H9 (cell line): ENCODE data around the gene EML1. TPM values are rescaled to one million over a fixed set of nuclear protein-coding genes. Genes with fewer than 3 reads are reported as not detected.

Source experiments
- DNase-seq: peaks from one replicate; pipeline ENCODE4 v3.0.0-alpha.2; 2017
- H2AFZ ChIP-seq: one replicate; pipeline ENCODE4 v1.6.1; 2013; ENCODE audit warnings: mild to moderate bottlenecking, low read length, control low read depth, moderate library complexity
- H2AK5ac ChIP-seq: 2 replicates; pipeline ENCODE4 v1.6.1; 2013; ENCODE audit warnings: low read length, control low read depth, mixed read lengths; ENCODE audit not compliant: insufficient read length
- H2BK120ac ChIP-seq: one replicate; pipeline ENCODE4 v1.6.1; 2013; ENCODE audit warnings: low read depth, mild to moderate bottlenecking, low read length, control low read depth, inconsistent platforms; ENCODE audit not compliant: poor library complexity, severe bottlenecking
- H2BK12ac ChIP-seq: 2 replicates; pipeline ENCODE4 v1.6.1; 2013; ENCODE audit warnings: low read length, control low read depth, mixed read lengths, low read depth; ENCODE audit not compliant: insufficient read length
- H2BK15ac ChIP-seq: 2 replicates; pipeline ENCODE4 v1.6.1; 2013; ENCODE audit warnings: low read depth, low read length, control low read depth
- H2BK20ac ChIP-seq: one replicate; pipeline ENCODE4 v1.6.1; 2013; ENCODE audit warnings: low read depth, mild to moderate bottlenecking, low read length, control low read depth, inconsistent platforms; ENCODE audit not compliant: poor library complexity, severe bottlenecking
- H2BK5ac ChIP-seq: 2 replicates; pipeline ENCODE4 v1.6.1; 2013; ENCODE audit warnings: low read length, control low read depth, mixed read lengths; ENCODE audit not compliant: insufficient read length
- H3K14ac ChIP-seq: 2 replicates; pipeline ENCODE4 v1.6.1; 2013; ENCODE audit warnings: low read length, control low read depth; ENCODE audit not compliant: insufficient read depth
- H3K18ac ChIP-seq: 2 replicates; pipeline ENCODE4 v1.6.1; 2013; ENCODE audit warnings: low read depth, mild to moderate bottlenecking, mixed read lengths, low read length, control low read depth; ENCODE audit not compliant: insufficient read length
- H3K23ac ChIP-seq: 2 replicates; pipeline ENCODE4 v1.6.1; 2013; ENCODE audit warnings: low read length, control low read depth, mixed read lengths, low read depth; ENCODE audit not compliant: insufficient read length
- H3K23me2 ChIP-seq: 2 replicates; pipeline ENCODE4 v1.6.1; 2013; ENCODE audit warnings: low read depth, mild to moderate bottlenecking, mixed read lengths, low read length, control low read depth; ENCODE audit not compliant: insufficient read length, poor library complexity, severe bottlenecking
- H3K27ac ChIP-seq: 2 replicates; pipeline ENCODE4 v1.5.1; 2013; ENCODE audit warnings: low read length, control low read depth, mixed read lengths, low read depth; ENCODE audit not compliant: insufficient read length
- H3K27me3 ChIP-seq: 2 replicates; pipeline ENCODE4 v1.6.1; 2013; ENCODE audit warnings: low read length, control low read depth, inconsistent platforms; ENCODE audit not compliant: insufficient read depth
- H3K4ac ChIP-seq: 2 replicates; pipeline ENCODE4 v1.6.1; 2013; ENCODE audit warnings: low read depth, mild to moderate bottlenecking, control low read depth, inconsistent platforms, low read length, moderate library complexity
- H3K4me1 ChIP-seq: 2 replicates; pipeline ENCODE4 v1.6.1; 2013; ENCODE audit warnings: low read length, control low read depth, inconsistent platforms; ENCODE audit not compliant: insufficient read depth
- H3K4me2 ChIP-seq: 2 replicates; pipeline ENCODE4 v1.6.1; 2013; ENCODE audit warnings: low read length, control low read depth, mixed read lengths; ENCODE audit not compliant: insufficient read length, insufficient read depth
- H3K56ac ChIP-seq: 2 replicates; pipeline ENCODE4 v1.6.1; 2013; ENCODE audit warnings: low read depth, mild to moderate bottlenecking, mixed read lengths, low read length, control low read depth; ENCODE audit not compliant: insufficient read length
- H3K79me1 ChIP-seq: 2 replicates; pipeline ENCODE4 v1.6.1; 2013; ENCODE audit warnings: low read depth, mild to moderate bottlenecking, moderate library complexity, low read length, control low read depth, inconsistent platforms; ENCODE audit not compliant: insufficient read depth, poor library complexity, severe bottlenecking
- H3K79me2 ChIP-seq: 2 replicates; pipeline ENCODE4 v1.6.1; 2013; ENCODE audit warnings: low read length, control low read depth, inconsistent platforms; ENCODE audit not compliant: insufficient read depth
- H3K9ac ChIP-seq: 2 replicates; pipeline ENCODE4 v1.6.1; 2013; ENCODE audit warnings: low read length, control low read depth, mixed read lengths; ENCODE audit not compliant: insufficient read length; ENCODE audit errors: extremely low read depth
- H3K9me3 ChIP-seq: one replicate; pipeline ENCODE4 v1.6.1; 2013; ENCODE audit warnings: low read depth, low read length, inconsistent platforms; ENCODE audit not compliant: control insufficient read depth
- H3T11ph ChIP-seq: one replicate; pipeline ENCODE4 v1.6.1; 2013; ENCODE audit warnings: mild to moderate bottlenecking, low read length, control low read depth, inconsistent platforms
- H4K20me1 ChIP-seq: one replicate; pipeline ENCODE4 v1.6.1; 2013; ENCODE audit not compliant: control insufficient read depth, insufficient read length, insufficient read depth
- H4K5ac ChIP-seq: 2 replicates; pipeline ENCODE4 v1.6.1; 2013; ENCODE audit warnings: low read depth, mild to moderate bottlenecking, mixed read lengths, low read length, control low read depth; ENCODE audit not compliant: insufficient read length
- H4K8ac ChIP-seq: replicated peaks from 2 replicates; pipeline ENCODE4 v1.6.1; 2013; ENCODE audit warnings: low read length, control low read depth, mixed read lengths, low read depth; ENCODE audit not compliant: insufficient read length
- H4K91ac ChIP-seq: 2 replicates; pipeline ENCODE4 v1.6.1; 2013; ENCODE audit warnings: low read depth, mild to moderate bottlenecking, moderate library complexity, mixed read lengths, low read length, control low read depth; ENCODE audit not compliant: insufficient read length
- H3K27ac Mint-ChIP-seq, 3 experiments: 2 replicates in 2 of 3; 3 replicates in 1 of 3; pipeline ENCODE4 v1.8.0; 2020 to 2021; ENCODE audit warnings: mixed read lengths in 3 of 3, mild to moderate bottlenecking in 1 of 3, moderate library complexity in 1 of 3
- H3K27me3 Mint-ChIP-seq: 2 replicates; pipeline ENCODE4 v1.8.0; 2021; ENCODE audit warnings: low read depth, mild to moderate bottlenecking, moderate library complexity, mixed read lengths
- H3K36me3 Mint-ChIP-seq, 3 experiments: 2 replicates in 2 of 3; 3 replicates in 1 of 3; pipeline ENCODE4 v1.8.0; 2020 to 2021; ENCODE audit warnings: low read depth in 3 of 3, mixed read lengths in 3 of 3; ENCODE audit not compliant: insufficient read depth in 1 of 3
- H3K4me1 Mint-ChIP-seq, 2 experiments: 2 replicates each; pipeline ENCODE4 v1.8.0; 2020; ENCODE audit warnings: mixed read lengths in 2 of 2
- H3K4me3 Mint-ChIP-seq, 2 experiments: 2 replicates in 1 of 2; 3 replicates in 1 of 2; pipeline ENCODE4 v1.8.0; 2020 to 2021; ENCODE audit warnings: mild to moderate bottlenecking in 2 of 2, mixed read lengths in 2 of 2, moderate library complexity in 1 of 2
- H3K9me3 Mint-ChIP-seq, 2 experiments: 2 replicates in 1 of 2; 3 replicates in 1 of 2; pipeline ENCODE4 v1.8.0; 2020; ENCODE audit warnings: mild to moderate bottlenecking in 2 of 2, mixed read lengths in 2 of 2, moderate library complexity in 1 of 2
- WGBS: extraction: QIAGEN DNeasy Blood & Tissue Kit; methylation state at CpG from one replicate; pipeline ENCODE4 v1.1.7; 2013; ENCODE audit warnings: missing lambda C conversion rate, low lambda C conversion rate, mixed read lengths; ENCODE audit not compliant: insufficient read length; ENCODE audit errors: extremely low coverage; 5-methylcytosine and 5-hydroxymethylcytosine counted together
- total RNA-seq: library from RNA; stranded (reverse); gene quantifications from 2 replicates; pipeline ENCODE4 v1.2.1, GENCODE V29; 2021
- TF ChIP-seq, protein P1 (sequence below): fragments of 200-600 bp; sonication (generic); conservative IDR thresholded peaks from 3 replicates; pipeline ENCODE4 v1.8.0; 2021; ENCODE audit warnings: antibody characterized with exemption, mild to moderate bottlenecking

Gene EML1
- total RNA-seq, 1 experiment from 2014 or later = 16.7 TPM

DNA sequence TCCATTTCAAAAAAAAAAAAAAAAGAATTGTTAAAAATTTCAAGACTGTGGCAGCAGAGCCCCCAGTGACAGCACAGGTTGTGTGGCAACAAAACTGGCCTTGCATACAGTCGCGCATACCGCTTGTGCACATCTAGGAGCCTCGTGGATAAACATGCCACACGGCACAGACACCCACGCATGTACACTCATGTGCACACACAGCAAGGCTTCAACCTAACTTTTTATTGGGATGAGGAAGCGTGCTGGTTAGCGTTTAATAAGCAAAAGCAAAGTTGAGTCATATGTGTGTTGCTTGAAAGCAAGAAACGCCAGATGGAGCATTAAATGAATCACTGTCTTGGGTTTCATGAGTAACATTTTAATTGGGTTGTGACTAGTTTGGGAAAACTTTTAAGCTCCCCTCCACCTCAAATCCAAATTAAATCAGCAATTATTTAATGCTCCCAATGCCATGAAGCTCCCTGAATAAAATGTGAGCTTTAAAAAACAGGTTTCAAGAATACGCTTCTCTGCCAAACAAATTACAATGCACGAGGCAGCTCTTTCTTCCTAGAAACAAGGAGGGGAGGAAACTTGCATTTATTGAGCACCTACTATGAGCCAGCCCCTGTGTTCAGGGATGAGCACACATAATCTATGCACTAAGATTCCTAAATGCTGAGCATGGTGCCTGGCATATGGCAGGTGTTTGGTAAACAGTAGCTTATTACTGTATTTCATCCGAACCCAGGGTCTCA, 35.7 kb upstream of the EML1 start:
- Histone ChIP-seq H3K79me1 (no peaks in the 10 kb centered on the region), H3K9me3 (no peaks in the 10 kb centered on the region), H3K18ac (no peak overlapping the region), H3K27ac (no peak overlapping the region), H4K5ac (no peak overlapping the region), H2BK120ac (no peak overlapping the region), H2AK5ac (no peak overlapping the region), H3K4me1 (peaks cover 7% of the 10 kb centered on the region; the same call in 1 of the 2 replicates), H4K91ac (no peak overlapping the region), H2BK12ac (no peak overlapping the region), H3K14ac (no peak overlapping the region), H2BK5ac (no peak overlapping the region), H4K8ac (no peak overlapping the region), H2BK15ac (no peak overlapping the region), H3K9ac (no peak overlapping the region), H3K23ac (no peak overlapping the region), H2AFZ (no peak overlapping the region), H3K79me2 (no peaks in the 10 kb centered on the region), H2BK20ac (no peak overlapping the region), H3K56ac (no peak overlapping the region), H3K23me2 (no peaks in the 10 kb centered on the region), H3T11ph (no peak overlapping the region), H3K27me3 (no peaks in the 10 kb centered on the region), H4K20me1 (no peaks in the 10 kb centered on the region), H3K4me2 (no peak overlapping the region), H3K4ac (no peak overlapping the region)
- Mint-ChIP-seq H3K9me3 (no peaks in the 10 kb centered on the region), H3K27me3 (peaks cover 5% of the 10 kb centered on the region), H3K4me3 (no peak overlapping the region), H3K27ac (no peak overlapping the region), H3K36me3 (no peaks in the 10 kb centered on the region), H3K4me1 (peaks cover 34 to 36% of the 10 kb centered on the region in 2 experiments)
- TF ChIP-seq, protein P1, sequence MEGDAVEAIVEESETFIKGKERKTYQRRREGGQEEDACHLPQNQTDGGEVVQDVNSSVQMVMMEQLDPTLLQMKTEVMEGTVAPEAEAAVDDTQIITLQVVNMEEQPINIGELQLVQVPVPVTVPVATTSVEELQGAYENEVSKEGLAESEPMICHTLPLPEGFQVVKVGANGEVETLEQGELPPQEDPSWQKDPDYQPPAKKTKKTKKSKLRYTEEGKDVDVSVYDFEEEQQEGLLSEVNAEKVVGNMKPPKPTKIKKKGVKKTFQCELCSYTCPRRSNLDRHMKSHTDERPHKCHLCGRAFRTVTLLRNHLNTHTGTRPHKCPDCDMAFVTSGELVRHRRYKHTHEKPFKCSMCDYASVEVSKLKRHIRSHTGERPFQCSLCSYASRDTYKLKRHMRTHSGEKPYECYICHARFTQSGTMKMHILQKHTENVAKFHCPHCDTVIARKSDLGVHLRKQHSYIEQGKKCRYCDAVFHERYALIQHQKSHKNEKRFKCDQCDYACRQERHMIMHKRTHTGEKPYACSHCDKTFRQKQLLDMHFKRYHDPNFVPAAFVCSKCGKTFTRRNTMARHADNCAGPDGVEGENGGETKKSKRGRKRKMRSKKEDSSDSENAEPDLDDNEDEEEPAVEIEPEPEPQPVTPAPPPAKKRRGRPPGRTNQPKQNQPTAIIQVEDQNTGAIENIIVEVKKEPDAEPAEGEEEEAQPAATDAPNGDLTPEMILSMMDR = no peak
- no CpG with 5 or more reads among the region's 12 CpGs for WGBS
- DNase-seq = no peak
